Peyer's patch (tissue), 4 donors: ENCODE data around the gene APEX1. TPM values are rescaled to one million over a fixed set of nuclear protein-coding genes. Genes with fewer than 3 reads are reported as not detected.

Experiments used
- DNase-seq, 3 donors: peaks; one replicate each; pipeline ENCODE4 v3.0.0-alpha.2; 2017 to 2019
- H3K27ac ChIP-seq, 4 donors: fragments of 200-600 bp; sonication (generic); one replicate each; pipeline ENCODE4 v1.5.1; 2016 to 2019
- H3K27me3 ChIP-seq, 2 donors: fragments of 200-600 bp; sonication (generic); one replicate each; pipeline ENCODE4 v1.5.1; 2019
- H3K36me3 ChIP-seq, 3 donors: fragments of 200-600 bp; sonication (generic); one replicate each; pipeline ENCODE4 v1.5.1; 2016 to 2019
- H3K4me1 ChIP-seq, 4 donors: fragments of 200-600 bp; sonication (generic); one replicate each; pipeline ENCODE4 v1.5.1; 2016 to 2019
- H3K4me3 ChIP-seq, 4 donors: fragments of 200-600 bp; sonication (generic); 1 replicate in 3 of 4; 2 replicates in 1 of 4; pipeline ENCODE4 v1.5.1; 2016 to 2019; ENCODE audit warnings: mild to moderate bottlenecking in 1 of 4
- H3K9me3 ChIP-seq, 4 donors: fragments of 200-600 bp; sonication (generic); one replicate each; pipeline ENCODE4 v1.5.1; 2016 to 2019; ENCODE audit warnings: mild to moderate bottlenecking in 1 of 4
- CTCF ChIP-seq, 6 experiments: fragments of 450-650 bp in 4 of 6; fragments of 200-600 bp in 2 of 6; sonication (generic) in 1 of 6; IDR thresholded peaks; one replicate each; pipeline ENCODE4 v1.5.1; 2017 to 2019; ENCODE audit warnings: antibody characterized with exemption in 6 of 6, mild to moderate bottlenecking in 3 of 6, moderate library complexity in 1 of 6
- POLR2A ChIP-seq, 2 donors: fragments of 450-650 bp; IDR thresholded peaks; one replicate each; pipeline ENCODE4 v1.5.1; 2017; ENCODE audit warnings: antibody characterized with exemption in 2 of 2, mild to moderate bottlenecking in 2 of 2, moderate library complexity in 2 of 2
- total RNA-seq, 4 donors: library from RNA; depleted of rRNA; stranded (reverse); fragments of >200 nt; gene quantifications; one replicate each; pipeline ENCODE4 v1.1.0, GENCODE V29; 2016

Gene APEX1
- total RNA-seq, 4 donors from 2014 or later, result 79.8 to 142 (median 92.0) TPM

GRCh38 chr14:20485900-20486299 lies 30.9 kb downstream of the APEX1 start:
- Histone ChIP-seq H3K27ac (no peak overlapping the region), H3K4me3 (no peak overlapping the region), H3K4me1 (no peaks in the 10 kb centered on the region), H3K36me3 (no peaks in the 10 kb centered on the region), H3K9me3 (no peaks in the 10 kb centered on the region), H3K27me3 (no peaks in the 10 kb centered on the region)
- DNase-seq, result no peak
- TF ChIP-seq CTCF (IDR thresholded peaks at IDR 0.05) (no peak), POLR2A (IDR thresholded peaks at IDR 0.05) (no peak)

GRCh38 chr14:20486684-20487395 lies 31.8 kb downstream of the APEX1 start:
- DNase-seq, result no peak
- Histone ChIP-seq H3K27ac (no peak overlapping the region), H3K4me1 (no peaks in the 10 kb centered on the region), H3K4me3 (no peak overlapping the region), H3K36me3 (no peaks in the 10 kb centered on the region), H3K9me3 (no peaks in the 10 kb centered on the region), H3K27me3 (no peaks in the 10 kb centered on the region)
- TF ChIP-seq POLR2A (IDR thresholded peaks at IDR 0.05) (no peak), CTCF (IDR thresholded peaks at IDR 0.05) (no peak)

GRCh38 chr14:20487396-20487725 lies 32.3 kb downstream of the APEX1 start:
- H3K27ac ChIP-seq, result no peak overlapping the region
- no peaks in the 10 kb centered on the region for H3K4me1 ChIP-seq
- H3K36me3 ChIP-seq, result no peaks in the 10 kb centered on the region
- no peak for DNase-seq
- no peaks in the 10 kb centered on the region for H3K9me3 ChIP-seq
- H3K4me3 ChIP-seq, result no peak overlapping the region
- H3K27me3 ChIP-seq, result no peaks in the 10 kb centered on the region
- TF ChIP-seq POLR2A (IDR thresholded peaks at IDR 0.05), result no peak
- no peak for TF ChIP-seq CTCF (IDR thresholded peaks at IDR 0.05)

- no peak for TF ChIP-seq CTCF (IDR thresholded peaks at IDR 0.05)
- TF ChIP-seq POLR2A (IDR thresholded peaks at IDR 0.05), result no peak
- Histone ChIP-seq H3K36me3 (no peaks in the 10 kb centered on the region), H3K27ac (peak overlapping the region in 1 of 4 donors; percentile 4), H3K4me1 (no peaks in the 10 kb centered on the region), H3K27me3 (no peaks in the 10 kb centered on the region), H3K4me3 (no peak overlapping the region), H3K9me3 (no peaks in the 10 kb centered on the region)
- DNase-seq, result no peak
Measured at GRCh38 chr14:20489093-20489994, 34.3 kb downstream of the APEX1 start.

GRCh38 chr14:20490563-20490962 lies 35.5 kb downstream of the APEX1 start:
- H3K4me1 ChIP-seq, result no peaks in the 10 kb centered on the region
- H3K27ac ChIP-seq, result no peak overlapping the region
- TF ChIP-seq POLR2A (IDR thresholded peaks at IDR 0.05) (no peak), CTCF (IDR thresholded peaks at IDR 0.05) (no peak)
- DNase-seq, result no peak
- no peaks in the 10 kb centered on the region for H3K27me3 ChIP-seq
- H3K9me3 ChIP-seq, result no peaks in the 10 kb centered on the region
- no peaks in the 10 kb centered on the region for H3K36me3 ChIP-seq
- H3K4me3 ChIP-seq, result no peak overlapping the region
